Large intestine (tissue), 3 donors: Measurements from ENCODE around the gene SPECC1L. TPM values are rescaled to one million over a fixed set of nuclear protein-coding genes. Genes with fewer than 3 reads are reported as not detected.
"Not testable (repeated sequence)": the region's sequence is repeated elsewhere in the genome, so short reads cannot be mapped to it uniquely, and the experiment has no call there.

ENCODE experiments used
- DNase-seq, 2 donors: peaks; one replicate each; pipeline versions ENCODE4 v3.0.0 to v3.0.0-alpha.2; 2013
- H3K27ac ChIP-seq: one replicate; pipeline ENCODE4 v1.5.1; 2013; ENCODE audit warnings: low read length
- H3K27me3 ChIP-seq: 2 replicates; pipeline ENCODE4 v1.6.1; 2013; ENCODE audit warnings: low read length; ENCODE audit not compliant: control insufficient read depth, insufficient read depth
- H3K36me3 ChIP-seq: 2 replicates; pipeline ENCODE4 v1.6.1; 2013; ENCODE audit warnings: low read length; ENCODE audit not compliant: control insufficient read depth, insufficient read depth
- H3K4me1 ChIP-seq: one replicate; pipeline ENCODE4 v1.6.1; 2013; ENCODE audit warnings: low read length; ENCODE audit not compliant: control insufficient read depth, insufficient read depth
- H3K4me3 ChIP-seq: one replicate; pipeline ENCODE4 v1.5.1; 2013; ENCODE audit warnings: low read length
- H3K9me3 ChIP-seq: one replicate; pipeline ENCODE4 v1.6.1; 2013; ENCODE audit warnings: mild to moderate bottlenecking, low read depth, low read length, moderate library complexity; ENCODE audit not compliant: control insufficient read depth
- WGBS: methylation state at CpG from one replicate; pipeline ENCODE4 v1.1.5; 2013; ENCODE audit warnings: low lambda C conversion rate; ENCODE audit not compliant: insufficient coverage; 5-methylcytosine and 5-hydroxymethylcytosine counted together
- polyA plus RNA-seq: library from polyadenylated mRNA; unstranded; fragments of 120-200 nt; gene quantifications from one replicate; pipeline ENCODE4 v1.2.1, GENCODE V29; 2013

The SPECC1L gene
- polyA plus RNA-seq, 1 donor: 28.9 TPM

- not testable (repeated sequence) for H3K27me3 ChIP-seq, H3K36me3 ChIP-seq, H3K4me1 ChIP-seq, H3K9me3 ChIP-seq, H3K4me3 ChIP-seq, H3K27ac ChIP-seq, DNase-seq
- no CpG with 5 or more reads among the region's 18 CpGs for WGBS
These were observed 8.4 kb upstream of the SPECC1L start for GRCh38 chr22:24262185-24262749.

GRCh38 chr22:24263479-24263878 lies 7.2 kb upstream of the SPECC1L start:
- H3K27ac ChIP-seq, H3K9me3 ChIP-seq: not testable (repeated sequence)
- no CpG with 5 or more reads among the region's 19 CpGs for WGBS

GRCh38 chr22:24264329-24264896 lies 6.2 kb upstream of the SPECC1L start:
- peak in 1 of 2 donors; percentile 31 for DNase-seq
- H3K36me3 ChIP-seq, H3K4me3 ChIP-seq, H3K9me3 ChIP-seq, H3K27me3 ChIP-seq, H3K27ac ChIP-seq, H3K4me1 ChIP-seq: not testable (repeated sequence)
- WGBS: no CpG with 5 or more reads among the region's 9 CpGs

More at GRCh38 chr22:24263479-24263878, 7.2 kb upstream of the SPECC1L start:
- DNase-seq, H3K4me1 ChIP-seq, H3K27me3 ChIP-seq, H3K4me3 ChIP-seq, H3K36me3 ChIP-seq: not testable (repeated sequence)

GRCh38 chr22:24265734-24266133 lies 4.9 kb upstream of the SPECC1L start:
- no peaks in the 10 kb centered on the region for H3K36me3 ChIP-seq
- DNase-seq: peak in 1 of 2 donors; percentile 22
- peaks cover 7% of the 10 kb centered on the region for H3K4me1 ChIP-seq
- no peaks in the 10 kb centered on the region for H3K27me3 ChIP-seq
- H3K9me3 ChIP-seq: no peaks in the 10 kb centered on the region
- no peak overlapping the region for H3K27ac ChIP-seq
- no peak overlapping the region for H3K4me3 ChIP-seq

- H3K27me3 ChIP-seq, H3K4me1 ChIP-seq, H3K27ac ChIP-seq, DNase-seq, H3K4me3 ChIP-seq, H3K9me3 ChIP-seq, H3K36me3 ChIP-seq: not testable (repeated sequence)
- no CpG with 5 or more reads among the region's 6 CpGs for WGBS
These were observed 4.1 kb upstream of the SPECC1L start for GRCh38 chr22:24266495-24266894.

DNA sequence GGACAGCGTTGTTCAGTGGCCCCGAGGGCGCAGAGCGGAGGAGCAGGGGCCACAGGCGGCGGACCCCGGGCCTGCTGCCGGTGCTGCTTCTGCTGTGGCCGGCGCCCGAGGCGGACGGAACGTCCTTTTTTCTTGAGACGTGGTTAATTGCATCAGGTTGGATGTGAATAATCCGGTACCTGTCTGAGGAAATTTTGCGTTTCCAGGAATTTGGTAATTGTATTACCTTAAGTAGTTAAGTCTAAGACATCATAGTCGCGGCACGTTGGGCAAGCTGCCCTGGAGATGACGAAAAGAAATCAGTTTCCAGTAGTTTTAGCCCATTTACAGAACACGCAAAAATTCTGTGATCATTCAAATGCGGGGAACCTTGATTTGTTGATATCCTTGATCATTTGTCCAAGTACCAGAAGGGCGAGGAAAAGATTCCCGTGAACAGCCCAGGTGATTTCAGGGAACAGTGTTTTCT lies 789 bp downstream of the SPECC1L start:
- H3K27me3 ChIP-seq: no peaks in the 10 kb centered on the region
- peaks cover 10% of the 10 kb centered on the region for H3K4me1 ChIP-seq
- H3K27ac ChIP-seq: peak overlapping the region; percentile 97
- H3K4me3 ChIP-seq: peak overlapping the region; percentile 98
- no peaks in the 10 kb centered on the region for H3K36me3 ChIP-seq
- DNase-seq: no peak
- H3K9me3 ChIP-seq: no peaks in the 10 kb centered on the region
- no CpG with 5 or more reads among the region's 25 CpGs for WGBS

DNA sequence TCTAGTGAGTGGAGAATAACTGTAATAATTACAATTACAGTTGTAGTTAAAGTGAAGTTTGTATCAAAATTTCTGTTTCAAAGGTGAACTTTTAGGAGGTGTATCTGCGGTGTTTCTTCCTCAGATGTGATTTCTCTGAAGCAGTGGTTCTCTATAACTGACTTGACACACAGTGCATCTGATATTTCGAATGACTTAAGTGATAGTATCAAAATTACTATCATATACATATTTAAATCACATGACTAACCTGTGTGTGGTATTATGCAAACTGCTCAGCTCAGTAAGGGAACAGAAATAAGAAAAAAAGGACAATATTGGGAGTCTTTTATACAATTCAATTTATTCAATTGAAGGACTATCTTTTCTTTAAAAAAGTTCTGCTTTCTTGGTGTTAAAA lies 2.4 kb downstream of the SPECC1L start:
- no CpG with 5 or more reads among the region's 2 CpGs for WGBS
- H3K27me3 ChIP-seq, H3K9me3 ChIP-seq, H3K4me3 ChIP-seq, H3K36me3 ChIP-seq, DNase-seq, H3K27ac ChIP-seq: not testable (repeated sequence)
- peaks cover 10% of the 10 kb centered on the region for H3K4me1 ChIP-seq

GRCh38 chr22:24273906-24274305 lies 3.3 kb downstream of the SPECC1L start:
- H3K4me3 ChIP-seq, H3K9me3 ChIP-seq, H3K36me3 ChIP-seq, H3K27ac ChIP-seq, DNase-seq, H3K27me3 ChIP-seq: not testable (repeated sequence)
- peaks cover 10% of the 10 kb centered on the region for H3K4me1 ChIP-seq
- no CpG with 5 or more reads among the region's 4 CpGs for WGBS

DNA sequence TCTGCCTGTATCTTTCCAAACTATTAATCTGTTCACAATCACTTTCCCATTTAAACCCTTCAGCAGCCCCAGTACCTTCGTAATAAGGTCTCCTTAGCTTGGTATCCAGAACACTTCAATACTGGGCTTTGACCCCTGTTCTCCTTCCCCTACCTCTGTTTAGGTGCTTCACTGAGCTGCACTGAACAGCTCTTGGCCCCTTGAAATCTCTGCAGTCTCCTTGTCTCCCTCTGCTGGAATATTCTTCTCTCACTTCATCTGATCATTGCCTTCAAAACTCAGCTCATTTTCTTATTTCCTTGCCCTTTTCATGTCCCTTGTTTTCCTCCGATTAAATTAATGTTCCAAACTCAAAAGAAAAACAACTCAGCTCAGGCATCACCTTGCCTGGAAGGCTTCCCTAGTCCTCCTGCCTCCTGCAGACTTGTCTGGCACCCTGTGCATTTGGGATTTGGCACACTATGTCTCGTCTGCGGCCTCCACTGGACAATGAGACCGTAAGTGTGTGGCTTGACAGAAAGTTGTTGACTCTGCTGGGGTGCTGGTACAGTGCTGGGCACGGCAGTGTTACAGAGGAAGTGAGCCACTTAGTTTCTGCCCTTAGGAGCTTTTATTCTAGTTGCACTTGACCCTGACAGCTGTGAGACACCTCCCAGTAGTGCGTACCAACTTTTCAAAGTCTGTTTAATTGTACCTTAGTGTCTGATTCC lies 4.2 kb downstream of the SPECC1L start:
- not testable (repeated sequence) for H3K27ac ChIP-seq, H3K9me3 ChIP-seq, H3K36me3 ChIP-seq, H3K27me3 ChIP-seq, DNase-seq, H3K4me3 ChIP-seq
- peaks cover 10% of the 10 kb centered on the region for H3K4me1 ChIP-seq
- WGBS: 20% methylated on average over 1 of the region's 7 CpGs

GRCh38 chr22:24280363-24280762 lies 9.7 kb downstream of the SPECC1L start:
- H3K27ac ChIP-seq, DNase-seq, H3K9me3 ChIP-seq, H3K4me3 ChIP-seq, H3K36me3 ChIP-seq, H3K4me1 ChIP-seq, H3K27me3 ChIP-seq: not testable (repeated sequence)
- WGBS: no CpG with 5 or more reads among the region's 1 CpG

GRCh38 chr22:24282401-24282800 lies 11.8 kb downstream of the SPECC1L start:
- no peak overlapping the region for H3K4me3 ChIP-seq
- H3K4me1 ChIP-seq: peaks cover 11% of the 10 kb centered on the region
- DNase-seq: no peak
- peaks cover 2% of the 10 kb centered on the region for H3K36me3 ChIP-seq
- no peaks in the 10 kb centered on the region for H3K27me3 ChIP-seq
- WGBS: no CpG with 5 or more reads among the region's 2 CpGs
- no peak overlapping the region for H3K27ac ChIP-seq
- no peaks in the 10 kb centered on the region for H3K9me3 ChIP-seq
